ENCODE data around the gene PSAT1.

- TF ChIP-seq POLR2A (IDR thresholded peaks at IDR 0.05) (no peak), CTCF (IDR thresholded peaks at IDR 0.05) (no peak)
Measured at GRCh38 chr9:78269784-78270183, 27.1 kb upstream of the PSAT1 start.

All from testis (tissue), 2 donors.